DOHH2 (cell line): ENCODE data around the gene EMX1.

Experiments used
- H3F3A ChIP-seq: fragments of 200-600 bp; sonication (generic), shearing (Covaris generic); 2 replicates; pipeline ENCODE4 v1.6.0; 2016; ENCODE audit warnings: antibody characterized with exemption, mild to moderate bottlenecking; ENCODE audit not compliant: control insufficient read depth, insufficient read depth
- H3K27ac ChIP-seq: fragments of 200-600 bp; sonication (generic); 2 replicates; pipeline ENCODE4 v1.5.1; 2014; ENCODE audit warnings: low read depth, mild to moderate bottlenecking, low read length, moderate library complexity
- H3K27me3 ChIP-seq: fragments of 200-600 bp; sonication (generic); 2 replicates; pipeline ENCODE4 v1.6.1; 2014; ENCODE audit warnings: mild to moderate bottlenecking, low read length, mixed read lengths; ENCODE audit not compliant: control insufficient read depth
- H3K36me3 ChIP-seq: fragments of 200-600 bp; sonication (generic); 2 replicates; pipeline ENCODE4 v1.6.1; 2014; ENCODE audit warnings: mild to moderate bottlenecking, low read length, moderate library complexity, mixed read lengths; ENCODE audit not compliant: control insufficient read depth
- H3K4me1 ChIP-seq: fragments of 200-600 bp; sonication (generic); 2 replicates; pipeline ENCODE4 v1.6.1; 2014; ENCODE audit warnings: mild to moderate bottlenecking, low read length, mixed read lengths; ENCODE audit not compliant: control insufficient read depth
- H3K4me2 ChIP-seq: fragments of 200-600 bp; sonication (generic); 2 replicates; pipeline ENCODE4 v1.6.0; 2014; ENCODE audit warnings: mild to moderate bottlenecking, low read length, moderate library complexity
- H3K4me3 ChIP-seq: fragments of 200-600 bp; sonication (generic); 2 replicates; pipeline ENCODE4 v1.5.1; 2014; ENCODE audit warnings: mild to moderate bottlenecking, low read length, mixed read lengths
- H3K79me2 ChIP-seq: fragments of 200-600 bp; sonication (generic); 2 replicates; pipeline ENCODE4 v1.6.1; 2014; ENCODE audit warnings: mild to moderate bottlenecking, low read length, mixed read lengths; ENCODE audit not compliant: control insufficient read depth
- H3K9me2 ChIP-seq: fragments of 200-600 bp; sonication (generic); replicated peaks from 2 replicates; pipeline ENCODE4 v1.6.1; 2014; ENCODE audit warnings: mild to moderate bottlenecking, low read length, mixed read lengths; ENCODE audit not compliant: control insufficient read depth
- H3K9me3 ChIP-seq: fragments of 200-600 bp; sonication (generic); 2 replicates; pipeline ENCODE4 v1.6.1; 2014; ENCODE audit warnings: antibody characterized with exemption, low read length, mixed read lengths; ENCODE audit not compliant: control insufficient read depth, insufficient read depth
- H4K20me1 ChIP-seq: fragments of 200-600 bp; sonication (generic); 2 replicates; pipeline ENCODE4 v1.6.0; 2014; ENCODE audit warnings: low read depth, mild to moderate bottlenecking, antibody characterized with exemption, low read length, moderate library complexity; ENCODE audit not compliant: control insufficient read depth, insufficient read depth
- EZH2phosphoT487 ChIP-seq: fragments of 200-600 bp; sonication (generic); IDR thresholded peaks from 2 replicates; pipeline ENCODE4 v1.6.1; 2017; ENCODE audit warnings: borderline replicate concordance, mild to moderate bottlenecking, antibody characterized with exemption, low read length, moderate library complexity, mixed read lengths
- TF ChIP-seq, protein P1 (sequence below): fragments of 200-600 bp; sonication (generic); IDR thresholded peaks from one replicate; pipeline ENCODE4 v1.5.1; 2014; ENCODE audit warnings: antibody characterized with exemption, mild to moderate bottlenecking, low read depth, low read length; ENCODE audit not compliant: poor library complexity, severe bottlenecking

EMX1 gene

DNA sequence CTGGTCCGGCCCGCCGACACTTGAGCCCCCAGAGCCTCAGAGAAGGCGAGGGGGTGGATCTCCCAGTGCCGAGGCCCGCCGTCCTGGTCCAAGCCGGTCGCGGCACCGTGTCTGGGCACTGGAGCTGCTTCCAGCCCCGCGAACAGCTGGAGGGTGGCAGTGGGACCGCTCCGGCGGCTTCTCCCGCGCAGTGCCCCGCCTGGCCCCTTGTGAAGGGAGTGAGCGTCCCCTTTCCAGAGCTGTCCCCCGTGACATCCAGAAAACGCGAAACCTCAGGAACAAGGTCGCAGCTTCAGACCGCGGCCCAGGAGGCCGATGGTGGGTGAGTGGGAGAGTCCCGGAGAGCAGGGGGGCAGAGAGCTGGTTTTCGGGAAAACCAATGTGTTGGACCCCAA lies 579 bp upstream of the EMX1 start:
- H3K9me3 ChIP-seq = no peaks in the 10 kb centered on the region
- no peak for TF ChIP-seq EZH2phosphoT487
- TF ChIP-seq, protein P1, sequence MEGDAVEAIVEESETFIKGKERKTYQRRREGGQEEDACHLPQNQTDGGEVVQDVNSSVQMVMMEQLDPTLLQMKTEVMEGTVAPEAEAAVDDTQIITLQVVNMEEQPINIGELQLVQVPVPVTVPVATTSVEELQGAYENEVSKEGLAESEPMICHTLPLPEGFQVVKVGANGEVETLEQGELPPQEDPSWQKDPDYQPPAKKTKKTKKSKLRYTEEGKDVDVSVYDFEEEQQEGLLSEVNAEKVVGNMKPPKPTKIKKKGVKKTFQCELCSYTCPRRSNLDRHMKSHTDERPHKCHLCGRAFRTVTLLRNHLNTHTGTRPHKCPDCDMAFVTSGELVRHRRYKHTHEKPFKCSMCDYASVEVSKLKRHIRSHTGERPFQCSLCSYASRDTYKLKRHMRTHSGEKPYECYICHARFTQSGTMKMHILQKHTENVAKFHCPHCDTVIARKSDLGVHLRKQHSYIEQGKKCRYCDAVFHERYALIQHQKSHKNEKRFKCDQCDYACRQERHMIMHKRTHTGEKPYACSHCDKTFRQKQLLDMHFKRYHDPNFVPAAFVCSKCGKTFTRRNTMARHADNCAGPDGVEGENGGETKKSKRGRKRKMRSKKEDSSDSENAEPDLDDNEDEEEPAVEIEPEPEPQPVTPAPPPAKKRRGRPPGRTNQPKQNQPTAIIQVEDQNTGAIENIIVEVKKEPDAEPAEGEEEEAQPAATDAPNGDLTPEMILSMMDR = no peak
- peaks cover 89% of the 10 kb centered on the region for H3K27me3 ChIP-seq
- peaks cover 16% of the 10 kb centered on the region for H3K4me1 ChIP-seq
- H3K9me2 ChIP-seq = no peaks in the 10 kb centered on the region
- H3K4me2 ChIP-seq = peak overlapping the region; percentile 52
- no peak overlapping the region for H3K27ac ChIP-seq
- H4K20me1 ChIP-seq = no peaks in the 10 kb centered on the region; the same call in 1 of the 2 replicates
- no peaks in the 10 kb centered on the region for H3F3A ChIP-seq
- peak overlapping the region; percentile 58 for H3K4me3 ChIP-seq
- no peaks in the 10 kb centered on the region for H3K79me2 ChIP-seq
- no peaks in the 10 kb centered on the region for H3K36me3 ChIP-seq

DNA sequence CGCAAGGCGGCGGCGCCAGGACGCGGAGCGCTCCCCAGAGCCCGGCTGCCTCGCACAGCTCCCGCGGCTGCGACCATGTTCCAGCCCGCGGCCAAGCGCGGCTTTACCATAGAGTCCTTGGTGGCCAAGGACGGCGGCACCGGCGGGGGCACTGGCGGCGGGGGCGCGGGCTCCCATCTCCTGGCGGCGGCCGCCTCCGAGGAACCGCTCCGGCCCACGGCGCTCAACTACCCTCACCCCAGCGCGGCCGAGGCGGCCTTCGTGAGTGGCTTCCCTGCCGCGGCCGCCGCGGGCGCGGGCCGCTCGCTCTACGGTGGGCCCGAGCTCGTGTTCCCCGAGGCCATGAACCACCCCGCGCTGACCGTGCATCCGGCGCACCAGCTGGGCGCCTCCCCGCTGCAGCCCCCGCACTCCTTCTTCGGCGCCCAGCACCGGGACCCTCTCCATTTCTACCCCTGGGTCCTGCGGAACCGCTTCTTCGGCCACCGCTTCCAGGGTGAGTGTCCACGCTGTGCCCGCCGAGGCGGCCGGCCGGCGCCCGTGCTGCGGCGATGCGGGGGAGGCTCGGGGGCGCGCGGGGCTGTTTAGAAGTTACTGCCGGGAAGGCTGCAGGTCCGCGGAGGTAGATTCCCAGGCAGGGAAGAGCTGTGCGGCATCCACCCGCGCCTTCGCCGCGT lies 696 bp downstream of the EMX1 start:
- Histone ChIP-seq H3F3A (no peaks in the 10 kb centered on the region), H3K9me2 (no peaks in the 10 kb centered on the region), H3K27me3 (peaks cover 87% of the 10 kb centered on the region), H3K36me3 (no peaks in the 10 kb centered on the region), H3K4me3 (no peak overlapping the region), H3K79me2 (no peaks in the 10 kb centered on the region), H3K4me1 (peaks cover 16% of the 10 kb centered on the region), H3K4me2 (peak overlapping the region; percentile 52; the same call in 1 of the 2 replicates), H3K27ac (no peak overlapping the region), H4K20me1 (no peaks in the 10 kb centered on the region; the same call in 1 of the 2 replicates), H3K9me3 (no peaks in the 10 kb centered on the region)
- peak; percentile 86 for TF ChIP-seq EZH2phosphoT487
- TF ChIP-seq, protein P1 = no peak

DNA sequence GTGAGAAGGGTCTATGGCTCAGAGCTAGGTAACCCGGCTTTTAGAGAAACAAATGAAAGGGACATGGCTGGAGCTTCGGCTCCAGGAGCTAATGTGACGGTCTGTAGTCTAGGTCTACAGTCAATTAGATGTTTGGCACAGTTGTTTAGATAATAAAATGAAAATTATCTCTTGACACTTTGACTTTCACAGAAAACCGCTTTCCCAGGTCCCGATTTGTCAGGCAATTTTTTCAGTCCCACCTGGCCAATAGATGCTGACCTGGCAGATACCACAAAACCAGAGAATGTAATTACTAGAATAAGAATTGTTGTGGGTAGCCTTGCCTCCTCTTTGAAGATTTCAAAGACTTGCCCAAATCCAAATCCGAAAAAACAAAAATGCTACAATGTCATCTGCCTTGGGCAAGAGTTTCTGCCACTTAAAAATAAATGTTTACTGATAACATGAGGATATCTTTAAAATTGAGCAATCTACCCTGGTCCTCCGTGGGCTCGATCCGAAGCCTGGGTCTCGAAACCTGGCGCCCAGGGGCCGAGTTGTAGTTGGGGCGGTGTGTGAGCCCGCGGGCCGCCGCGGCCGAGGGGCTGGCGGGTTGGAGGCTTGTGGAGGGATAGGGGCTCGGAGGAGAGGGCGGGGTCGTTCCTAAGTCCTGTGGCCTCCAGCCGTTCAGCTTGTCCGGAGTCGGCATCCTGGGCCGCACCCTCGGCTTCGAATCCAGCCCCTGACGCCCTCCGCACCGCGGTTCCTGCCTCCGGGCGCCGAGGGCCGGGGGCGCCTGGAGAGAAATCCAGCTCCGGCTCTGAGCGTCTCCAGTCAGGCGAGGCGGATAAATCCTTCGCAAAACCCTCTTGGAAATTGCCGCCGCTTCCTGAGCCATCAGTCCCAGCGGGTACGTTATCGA lies 2.3 kb downstream of the EMX1 start:
- Histone ChIP-seq H3K4me2 (no peak overlapping the region), H3K27ac (no peak overlapping the region), H3K9me3 (no peaks in the 10 kb centered on the region), H3K36me3 (no peaks in the 10 kb centered on the region), H3K4me3 (no peak overlapping the region), H3K4me1 (peaks cover 16% of the 10 kb centered on the region), H3F3A (no peaks in the 10 kb centered on the region), H4K20me1 (no peaks in the 10 kb centered on the region), H3K27me3 (peaks cover 82% of the 10 kb centered on the region), H3K79me2 (no peaks in the 10 kb centered on the region), H3K9me2 (no peaks in the 10 kb centered on the region)
- TF ChIP-seq, protein P1 = no peak
- no peak for TF ChIP-seq EZH2phosphoT487
